Activated CD8-positive, alpha-beta memory T cell treated with anti-CD3 and anti-CD28 coated beads, Interleukin-2, amount 50 U/mL, for 4 hours (primary cell): ENCODE data around the gene ASB9.
"Not testable (repeated sequence)": the region's sequence is repeated elsewhere in the genome, so short reads cannot be mapped to it uniquely, and the experiment has no call there.

Experiments used
- DNase-seq: peaks from one replicate; pipeline ENCODE4 v3.0.0-alpha.2; 2020

Gene ASB9

GRCh38 chrX:15240414-15240813, 29.5 kb downstream of the ASB9 start:
- no peak for DNase-seq

DNA sequence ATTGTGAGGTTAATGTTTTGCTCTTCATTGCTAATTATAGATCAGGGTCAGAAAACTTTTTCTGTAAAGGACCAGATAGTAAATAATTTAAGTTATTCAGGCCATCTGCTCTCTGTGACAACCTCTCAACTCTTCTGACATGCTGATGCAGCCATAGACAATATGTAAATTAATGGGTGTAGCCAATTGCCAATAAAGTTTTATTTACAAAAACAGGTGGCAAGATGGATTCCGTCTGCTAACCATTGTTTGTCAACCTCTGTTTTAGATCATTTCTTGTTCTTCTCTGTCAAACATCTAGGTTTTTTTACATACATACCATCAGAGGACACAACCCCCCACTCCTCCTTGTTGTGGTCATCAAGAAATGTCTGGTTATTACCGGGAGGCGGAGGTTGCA, 33.7 kb downstream of the ASB9 start:
- DNase-seq, result no peak

DNA sequence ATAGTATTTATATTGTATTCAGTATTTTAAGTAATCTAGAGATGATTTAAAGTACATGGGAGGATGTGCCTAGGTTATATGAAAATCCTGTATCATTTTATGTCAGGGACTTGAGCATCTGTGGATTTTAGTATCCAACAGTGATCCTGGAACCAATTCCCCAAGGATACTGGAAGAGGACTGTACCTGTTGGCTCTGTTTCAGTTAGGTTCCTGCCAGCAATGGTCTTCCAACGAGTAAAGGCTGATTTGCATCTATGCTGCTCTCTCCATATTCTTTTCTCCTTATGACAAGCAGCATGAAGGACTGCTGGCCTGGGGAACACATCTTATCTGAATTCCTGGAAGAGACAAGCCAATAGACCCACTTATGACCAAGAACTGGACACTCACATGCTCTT, 34.9 kb downstream of the ASB9 start:
- DNase-seq, result no peak

GRCh38 chrX:15233416-15234015, 36.4 kb downstream of the ASB9 start:
- no peak for DNase-seq

- no peak for DNase-seq
Observed at GRCh38 chrX:15224747-15225146, 45.1 kb downstream of the ASB9 start.

GRCh38 chrX:15221321-15221720, 48.6 kb downstream of the ASB9 start:
- DNase-seq, result no peak

DNA sequence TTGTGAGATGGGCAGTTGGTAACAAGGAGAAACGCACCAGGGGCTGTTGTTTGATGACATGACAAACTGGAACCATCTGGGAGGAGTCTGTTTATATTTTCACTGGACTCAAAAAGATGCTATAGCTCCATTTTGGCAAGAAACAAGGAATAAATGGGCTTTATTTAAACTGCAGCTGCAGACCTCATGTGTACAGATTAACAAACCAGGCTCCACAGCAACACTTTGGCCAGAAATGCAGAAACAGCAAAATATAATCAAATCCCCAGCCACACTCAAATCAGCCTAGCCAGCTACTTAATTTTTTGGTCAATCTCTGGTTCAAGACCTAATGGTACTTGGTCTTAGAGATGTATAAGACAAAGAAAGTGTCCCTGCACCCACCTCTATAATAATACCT, 52.7 kb downstream of the ASB9 start:
- DNase-seq, result no peak

GRCh38 chrX:15216280-15216679, 53.6 kb downstream of the ASB9 start:
- no peak for DNase-seq

- no peak for DNase-seq
Observed at GRCh38 chrX:15215366-15215765, 54.5 kb downstream of the ASB9 start.

GRCh38 chrX:15214588-15214987, 55.3 kb downstream of the ASB9 start:
- DNase-seq, result no peak

DNA sequence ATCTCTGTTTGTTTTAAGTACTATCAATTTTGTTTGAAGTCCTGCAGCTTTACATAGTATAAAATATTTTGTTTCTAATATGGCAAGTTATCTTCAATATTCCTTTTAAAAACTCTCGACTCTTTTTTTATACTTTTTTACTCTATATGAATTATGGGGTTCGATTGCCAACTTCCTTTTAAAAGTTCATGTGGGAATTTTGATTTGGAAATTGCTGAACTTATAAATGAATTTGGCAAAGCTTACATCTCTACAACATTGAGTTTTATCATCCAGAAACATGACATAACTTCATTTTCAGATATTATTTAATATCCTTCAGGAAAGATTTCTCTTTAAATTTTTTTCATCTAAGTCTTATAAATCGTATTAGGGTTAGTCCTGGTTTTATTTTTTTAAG, 60.8 kb downstream of the ASB9 start:
- DNase-seq, result no peak

GRCh38 chrX:15207994-15208393, 61.9 kb downstream of the ASB9 start:
- DNase-seq, result no peak

DNA sequence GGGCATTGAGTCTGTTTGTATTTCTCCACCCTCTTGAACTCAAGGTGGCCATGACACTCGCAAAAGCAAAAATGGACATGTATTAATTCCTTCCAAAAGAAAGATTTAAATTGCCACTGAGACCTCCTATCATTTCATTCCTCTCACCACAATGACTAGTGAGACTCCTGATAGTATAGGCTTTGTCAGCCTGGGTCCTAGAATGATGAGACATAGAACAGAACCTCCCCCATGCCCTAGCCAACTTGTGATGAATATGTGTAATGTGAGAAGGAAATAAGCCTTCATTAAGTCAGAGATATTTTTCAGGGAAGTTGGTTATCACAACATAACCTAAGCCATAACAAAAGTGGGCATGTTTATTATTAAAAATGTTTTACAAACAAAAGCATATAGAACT, 62.5 kb downstream of the ASB9 start:
- no peak for DNase-seq

DNA sequence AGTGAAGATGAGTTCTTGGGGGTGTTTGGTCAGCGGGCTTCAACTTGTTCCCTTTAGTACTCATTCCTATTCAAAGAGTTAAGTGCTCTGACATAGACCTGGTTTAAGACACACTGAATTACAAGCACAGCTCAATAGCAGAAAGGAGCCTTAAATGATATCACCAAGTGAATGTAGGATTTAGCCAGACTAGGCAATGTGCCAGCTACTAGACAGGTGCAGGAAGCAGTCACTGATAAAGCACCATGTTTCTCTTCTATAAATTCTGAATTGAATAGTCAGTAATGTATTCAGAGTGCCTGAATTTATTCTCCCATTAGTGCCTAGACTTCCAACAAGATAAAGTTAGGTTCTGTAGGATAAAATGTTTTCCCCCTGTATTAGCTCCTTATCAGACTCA, 63.6 kb downstream of the ASB9 start:
- DNase-seq, result no peak

DNA sequence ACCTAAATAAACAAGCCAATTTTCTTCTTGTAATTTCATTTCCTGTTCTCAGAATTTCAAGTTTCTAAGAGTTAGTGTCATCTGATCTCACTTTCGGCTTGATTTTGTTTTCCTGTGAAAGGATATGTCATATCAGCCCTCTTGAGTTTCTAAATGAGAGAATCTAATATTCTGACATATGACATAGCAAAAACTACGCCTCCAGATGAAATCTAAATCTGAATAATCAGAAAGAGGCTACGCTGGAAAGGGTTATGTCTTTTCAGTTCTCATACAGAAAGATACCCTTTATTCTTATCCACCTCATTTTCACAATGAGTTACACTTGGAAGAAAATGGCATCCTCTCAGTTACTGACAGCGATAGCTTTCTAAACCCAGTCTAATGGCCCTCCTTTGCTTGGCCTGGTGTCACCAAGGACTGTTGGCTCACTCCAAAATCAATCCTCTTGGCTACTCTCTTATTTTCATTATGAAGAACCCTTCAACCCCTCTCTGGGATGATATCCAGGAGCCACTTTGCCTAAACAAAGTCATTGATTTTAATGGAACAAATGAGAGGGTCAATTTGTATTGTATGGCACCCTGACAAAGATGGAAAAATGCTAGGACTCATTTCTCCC, 65.6 kb downstream of the ASB9 start:
- no peak for DNase-seq

GRCh38 chrX:15203694-15204093, 66.2 kb downstream of the ASB9 start:
- no peak for DNase-seq

- DNase-seq, result no peak
Observed at GRCh38 chrX:15202454-15203177, 67.3 kb downstream of the ASB9 start.

GRCh38 chrX:15200871-15201270, 69.0 kb downstream of the ASB9 start:
- no peak for DNase-seq

DNA sequence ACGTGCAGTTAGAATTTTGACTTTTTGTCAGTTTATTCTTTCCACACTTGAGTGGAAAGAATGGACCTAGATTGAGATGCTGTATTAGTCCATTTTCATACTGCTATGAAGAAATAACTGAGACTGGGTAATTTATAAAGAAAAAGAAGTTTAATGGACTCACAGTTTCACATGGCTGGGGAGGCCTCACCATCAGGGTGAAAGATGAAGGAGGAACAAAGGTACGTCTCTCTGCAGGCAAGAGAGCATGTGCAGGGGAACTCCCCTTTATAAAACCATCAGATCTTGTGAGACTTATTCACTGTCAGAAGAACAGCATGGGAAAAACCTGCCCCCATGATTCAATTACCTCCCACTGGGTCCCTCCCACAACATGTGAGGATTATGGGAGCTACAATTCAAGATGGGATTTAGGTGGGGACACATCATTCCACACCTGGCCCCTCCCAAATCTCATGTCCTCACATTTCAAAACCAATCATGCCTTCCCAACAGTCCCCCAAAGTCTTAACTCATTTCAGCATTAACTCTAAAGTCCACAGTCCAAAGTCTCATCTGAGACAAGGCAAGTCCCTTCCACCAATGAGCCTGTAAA, 71.2 kb downstream of the ASB9 start:
- DNase-seq, result not testable (repeated sequence)

DNA sequence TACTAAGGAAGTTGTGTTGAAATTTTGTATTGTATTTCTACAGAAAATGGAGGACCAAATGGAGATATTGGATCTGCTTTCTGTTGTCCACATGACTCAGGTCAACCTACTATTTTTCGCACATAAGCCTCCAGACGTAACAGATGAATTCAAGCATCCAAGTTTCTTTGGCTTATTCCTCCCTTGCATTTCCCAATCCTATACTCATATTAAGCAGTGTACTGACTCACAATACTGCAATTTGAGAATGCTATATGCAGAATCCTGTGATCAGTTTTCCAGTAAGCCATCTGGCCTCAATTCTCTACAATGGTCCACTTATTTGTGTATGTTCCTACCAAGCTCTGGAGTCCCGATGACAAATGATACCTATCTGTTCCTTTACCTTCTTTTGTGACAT, 75.7 kb downstream of the ASB9 start:
- no peak for DNase-seq
